ENCODE measurements around the gene TOLLIP.

The TOLLIP gene

GRCh38 chr11:1229471-1230120 is 79.8 kb downstream of the TOLLIP start:
- DNase-seq, result no peak

- DNase-seq, result no peak
Measured at GRCh38 chr11:1228921-1229451, 80.4 kb downstream of the TOLLIP start.

- no peak for DNase-seq
Measured at GRCh38 chr11:1228101-1228821, 81.2 kb downstream of the TOLLIP start.

GRCh38 chr11:1227551-1228100 is 81.8 kb downstream of the TOLLIP start:
- no peak for DNase-seq

- DNase-seq, result no peak
Measured at GRCh38 chr11:1226986-1227550, 82.4 kb downstream of the TOLLIP start.

GRCh38 chr11:1226226-1226985 is 83.0 kb downstream of the TOLLIP start:
- no peak for DNase-seq

- DNase-seq, result no peak
Measured at GRCh38 chr11:1225386-1226225, 83.8 kb downstream of the TOLLIP start.

- DNase-seq, result no peak
Measured at GRCh38 chr11:1224491-1225385, 84.7 kb downstream of the TOLLIP start.
